Stimulated activated CD4-positive, alpha-beta T cell treated with anti-CD3 and anti-CD28 coated beads, Interleukin-1b, Interleukin-23, amount 100 ng/mL, for 24 hours (primary cell): ENCODE results near the gene SSX2IP.

Experiments
- DNase-seq, 4 experiments: peaks; one replicate each; pipeline ENCODE4 v3.0.0-alpha.2; 2020; ENCODE audit warnings: low read depth in 4 of 4, low spot score in 1 of 4

The SSX2IP gene

DNA sequence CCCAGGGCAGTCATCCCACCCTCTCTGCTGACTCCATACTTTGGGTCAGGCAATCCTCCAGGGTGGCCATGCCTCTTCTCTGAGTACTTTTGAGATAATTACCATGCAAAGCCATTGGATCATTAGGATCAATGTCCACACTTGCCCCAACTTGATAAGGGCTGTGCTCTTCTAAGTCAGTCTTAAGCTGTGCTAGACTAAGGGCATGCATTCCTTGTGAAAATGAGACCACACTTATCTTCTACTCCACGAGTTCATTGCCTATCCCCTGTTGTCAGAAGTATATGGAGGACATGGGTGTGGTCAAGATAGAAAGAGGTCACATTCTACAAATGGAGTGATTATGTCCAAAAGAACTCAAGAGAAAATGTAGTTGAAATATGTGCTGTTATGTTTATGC, 18.9 kb upstream of the SSX2IP start:
- DNase-seq: no peak

- DNase-seq: no peak
Observed at GRCh38 chr1:84708031-84708430, 17.8 kb upstream of the SSX2IP start.

GRCh38 chr1:84705513-84705912, 15.3 kb upstream of the SSX2IP start:
- no peak for DNase-seq

DNA sequence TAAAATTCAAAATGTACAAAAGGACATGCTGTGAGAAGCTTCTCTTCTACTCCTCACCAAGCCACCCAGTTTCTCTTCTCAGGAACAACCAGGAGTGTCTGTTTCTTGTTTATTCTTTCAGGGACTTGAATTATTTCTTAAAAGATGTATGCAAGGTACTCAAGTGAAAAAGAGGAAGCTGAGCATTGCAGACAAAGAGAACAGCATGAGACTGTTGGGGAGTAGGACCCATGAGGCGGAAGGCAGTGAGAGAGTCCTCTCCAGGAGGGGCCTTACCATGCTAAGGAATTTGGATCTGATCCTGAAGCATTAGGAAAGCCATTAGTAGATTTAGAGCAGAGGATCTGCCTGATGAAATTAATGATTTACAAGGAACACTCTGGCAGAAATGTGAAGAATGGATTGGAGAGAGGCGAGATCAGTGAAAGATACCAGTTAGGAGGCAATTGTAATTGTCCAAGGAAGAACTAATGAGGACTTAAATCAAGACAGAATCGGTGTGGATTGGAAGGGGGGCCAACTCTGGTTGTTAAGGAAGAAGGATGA, 14.7 kb upstream of the SSX2IP start:
- no peak for DNase-seq

- no peak for DNase-seq
Observed at GRCh38 chr1:84703431-84703830, 13.2 kb upstream of the SSX2IP start.

- no peak for DNase-seq
Observed at GRCh38 chr1:84702143-84702542, 11.9 kb upstream of the SSX2IP start.

GRCh38 chr1:84701376-84701775, 11.1 kb upstream of the SSX2IP start:
- no peak for DNase-seq

DNA sequence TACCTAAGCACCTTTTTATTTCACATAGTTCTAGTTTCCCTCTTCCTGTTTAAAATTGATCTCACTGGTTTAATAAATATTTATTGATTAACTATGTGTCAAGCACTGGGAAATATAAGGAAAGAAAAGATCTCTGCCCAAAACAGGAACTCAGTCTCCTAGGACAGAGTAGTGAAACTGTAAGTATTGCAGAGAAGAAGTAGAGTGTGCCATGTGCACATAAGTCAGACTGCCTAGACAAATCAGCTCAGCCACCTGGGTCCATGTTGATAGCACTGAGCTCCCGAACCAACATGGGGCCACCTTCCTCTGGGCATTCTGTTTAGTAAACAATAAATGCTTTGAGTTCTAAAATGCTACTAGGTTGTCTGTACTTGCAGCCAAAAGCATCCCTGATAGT, 9.8 kb upstream of the SSX2IP start:
- no peak for DNase-seq

DNA sequence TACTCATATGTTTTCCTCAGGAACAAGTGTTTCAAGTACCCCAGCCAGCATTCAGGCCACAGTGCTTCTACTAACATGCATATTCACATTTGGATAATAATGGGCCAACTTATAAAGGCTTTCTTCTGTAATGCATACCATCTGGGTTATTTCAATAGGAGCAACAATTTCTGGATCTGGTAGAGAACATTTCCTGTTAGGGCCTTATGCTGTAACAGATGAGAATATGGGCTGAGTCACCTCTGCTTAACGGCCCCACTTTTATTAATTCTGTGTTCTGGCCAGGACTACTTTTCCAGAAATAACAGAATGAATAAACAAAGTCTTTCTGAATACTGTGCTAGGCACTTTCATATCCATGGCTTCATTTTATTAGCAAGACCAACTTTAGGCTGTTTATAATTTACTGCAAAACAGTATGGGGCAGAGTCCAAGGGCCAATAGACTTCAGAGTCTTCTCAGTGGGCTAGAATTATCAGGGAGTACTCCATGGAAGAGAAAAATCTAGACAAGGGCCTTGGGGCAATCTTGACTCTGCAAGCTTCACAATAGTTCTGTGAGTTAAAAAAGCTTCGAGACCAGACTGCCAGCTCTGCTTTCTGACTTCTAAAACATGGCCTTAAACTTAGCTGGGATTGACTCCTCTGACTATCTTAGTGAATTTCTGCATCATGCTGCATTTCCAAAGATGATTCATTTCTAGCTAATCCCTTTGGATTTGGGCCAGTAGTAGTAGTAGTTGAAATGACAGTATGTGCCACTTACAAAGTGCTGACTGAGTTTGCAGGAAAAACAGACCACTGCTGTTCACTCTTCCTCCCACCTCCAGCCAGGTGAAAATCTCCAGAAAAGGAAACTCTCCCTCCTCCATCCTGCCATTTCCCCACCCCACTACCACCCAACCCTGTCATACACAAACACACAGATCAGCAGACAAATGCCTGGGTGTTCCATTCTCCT, 8.2 kb upstream of the SSX2IP start:
- no peak for DNase-seq

DNA sequence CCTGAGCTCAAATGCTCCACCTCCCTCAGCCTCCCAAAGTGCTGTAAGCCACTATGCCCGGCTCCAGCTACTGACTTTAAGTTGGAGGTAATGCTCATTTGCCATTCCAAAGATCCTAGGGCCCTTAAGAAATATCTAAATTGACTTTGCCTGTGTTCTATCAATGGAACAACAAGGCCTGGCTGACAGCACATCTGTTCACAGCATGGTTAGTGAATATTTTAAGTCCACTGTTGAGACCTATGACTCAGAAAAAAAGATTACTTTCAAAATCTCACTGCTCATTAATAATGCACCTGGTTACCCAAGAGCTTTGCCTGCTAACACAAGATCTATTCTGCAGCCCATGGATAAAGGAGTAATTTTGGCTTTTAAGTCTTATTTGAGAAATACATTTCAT, 3.5 kb upstream of the SSX2IP start:
- no peak for DNase-seq

GRCh38 chr1:84693005-84693404, 2.7 kb upstream of the SSX2IP start:
- DNase-seq: no peak

GRCh38 chr1:84692391-84692790, 2.1 kb upstream of the SSX2IP start:
- no peak for DNase-seq

DNA sequence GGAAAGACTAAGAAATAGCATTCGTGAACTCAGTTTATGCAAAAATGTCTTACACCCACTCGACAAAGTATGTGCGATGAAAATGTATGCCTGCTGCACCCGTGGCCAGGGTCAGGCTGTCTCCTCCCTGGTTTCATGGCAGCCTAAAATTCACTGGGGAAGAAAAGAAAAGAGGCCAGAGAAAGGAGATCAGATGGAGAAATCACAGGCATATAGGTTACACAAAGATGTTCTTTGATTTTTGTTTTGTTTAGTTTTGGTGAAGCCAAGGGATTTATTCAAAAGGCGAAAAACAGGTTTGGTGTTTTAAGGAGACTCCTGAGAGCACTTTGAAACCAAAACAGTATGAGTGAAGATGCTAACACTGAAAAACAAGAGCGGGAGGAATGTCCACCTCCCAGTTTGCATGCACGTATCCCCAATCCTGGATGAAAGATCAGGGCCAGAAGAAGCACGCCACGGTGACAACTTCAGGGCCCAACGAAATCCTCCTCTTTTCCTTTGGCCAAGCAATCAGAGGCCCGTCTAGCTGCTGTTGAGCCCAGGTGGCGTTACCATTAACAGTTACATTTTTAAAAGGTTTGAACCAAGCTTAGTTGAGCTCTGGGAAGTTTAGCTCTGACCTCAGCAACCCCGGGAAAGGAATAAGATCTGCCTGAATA, 992 bp upstream of the SSX2IP start:
- DNase-seq: peak in 1 of 4 experiments; percentile 5

GRCh38 chr1:84689514-84690396, 506 bp downstream of the SSX2IP start:
- DNase-seq: peak; percentile 22 to 30 (median 24)

DNA sequence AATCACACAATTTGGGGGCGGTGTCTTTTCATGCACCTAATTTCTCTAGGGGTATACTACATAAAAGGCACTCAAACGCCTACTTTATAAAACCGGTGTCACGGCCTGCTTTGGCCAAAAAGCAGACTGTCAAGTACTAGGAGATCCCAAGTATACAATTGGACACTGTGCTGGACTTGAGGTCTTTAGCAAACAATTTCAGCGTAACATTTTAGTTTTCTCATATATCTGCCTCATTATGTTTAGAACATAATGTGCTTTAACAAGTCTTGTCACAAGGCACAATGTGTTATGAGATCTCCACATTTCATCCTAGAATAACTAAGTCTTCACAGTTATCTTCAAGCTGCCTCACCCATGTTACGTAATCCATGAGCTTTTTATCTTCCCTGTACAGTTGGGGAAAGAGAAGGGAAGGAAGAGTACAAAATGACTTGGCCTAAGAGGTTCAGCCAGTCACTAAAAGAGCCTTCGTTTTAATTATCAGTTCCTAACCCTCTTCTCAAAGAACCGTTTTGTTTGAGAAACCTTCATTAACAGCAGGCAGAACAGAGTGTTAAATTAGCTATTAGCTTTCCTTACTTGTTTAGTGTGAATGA, 1.7 kb downstream of the SSX2IP start:
- no peak for DNase-seq

- DNase-seq: no peak
Observed at GRCh38 chr1:84687714-84688462, 2.4 kb downstream of the SSX2IP start.

DNA sequence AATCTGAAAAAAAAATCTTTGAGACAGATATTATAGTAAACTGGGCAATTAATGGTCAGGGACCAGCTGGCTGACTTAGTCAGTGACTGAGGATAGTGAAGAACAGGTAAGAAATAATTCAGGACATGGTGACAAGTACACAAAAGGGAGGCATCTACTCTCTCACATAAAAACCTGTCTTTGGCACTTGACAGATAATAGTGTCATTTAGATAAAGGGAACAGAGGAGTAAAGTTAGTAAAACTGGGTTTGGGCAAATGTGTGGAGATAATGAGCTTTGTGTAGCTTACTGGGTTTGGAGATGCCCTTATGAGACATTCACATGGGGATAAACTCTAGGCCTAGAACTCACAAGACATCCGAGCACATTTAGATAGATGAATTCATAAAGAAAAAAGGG, 4.0 kb downstream of the SSX2IP start:
- DNase-seq: no peak

- no peak for DNase-seq
Observed at GRCh38 chr1:84683508-84683907, 6.8 kb downstream of the SSX2IP start.

DNA sequence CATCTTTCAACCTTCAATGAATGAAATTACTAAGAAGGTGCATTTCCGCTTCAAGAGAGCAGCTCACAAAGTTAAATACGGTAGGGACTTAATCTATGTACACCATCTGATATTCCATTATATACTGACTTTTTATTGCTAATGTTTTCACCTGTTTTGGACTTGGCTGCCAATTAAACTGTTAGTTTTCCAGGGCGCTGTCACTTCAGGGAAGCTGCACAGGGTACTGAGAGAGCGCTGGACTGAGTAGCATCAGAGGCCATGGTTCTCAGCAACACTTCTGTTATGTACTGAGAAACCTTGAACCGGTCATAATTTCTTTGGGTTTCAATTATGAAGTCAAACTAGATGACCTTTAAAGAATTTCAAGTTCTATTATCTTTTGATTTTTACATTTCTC, 8.2 kb downstream of the SSX2IP start:
- no peak for DNase-seq
